NOMO-1 (cell line): Measurements from ENCODE around the gene RFPL3.
"Not testable (repeated sequence)": the region's sequence is repeated elsewhere in the genome, so short reads cannot be mapped to it uniquely, and the experiment has no call there.

Experiments
- DNase-seq, 2 experiments: peaks; one replicate each; lab custom pipeline; 2025; ENCODE audit not compliant: unreplicated experiment in 2 of 2; lab: John Stamatoyannopoulos, UW

Gene RFPL3

GRCh38 chr22:32329202-32329645 lies 28.4 kb upstream of the RFPL3 start:
- DNase-seq, result no peak

GRCh38 chr22:32331236-32331917 lies 26.3 kb upstream of the RFPL3 start:
- DNase-seq, result no peak

GRCh38 chr22:32331918-32332725 lies 25.5 kb upstream of the RFPL3 start:
- no peak for DNase-seq

- DNase-seq, result no peak
Observed at GRCh38 chr22:32333141-32333768, 24.4 kb upstream of the RFPL3 start.

DNA sequence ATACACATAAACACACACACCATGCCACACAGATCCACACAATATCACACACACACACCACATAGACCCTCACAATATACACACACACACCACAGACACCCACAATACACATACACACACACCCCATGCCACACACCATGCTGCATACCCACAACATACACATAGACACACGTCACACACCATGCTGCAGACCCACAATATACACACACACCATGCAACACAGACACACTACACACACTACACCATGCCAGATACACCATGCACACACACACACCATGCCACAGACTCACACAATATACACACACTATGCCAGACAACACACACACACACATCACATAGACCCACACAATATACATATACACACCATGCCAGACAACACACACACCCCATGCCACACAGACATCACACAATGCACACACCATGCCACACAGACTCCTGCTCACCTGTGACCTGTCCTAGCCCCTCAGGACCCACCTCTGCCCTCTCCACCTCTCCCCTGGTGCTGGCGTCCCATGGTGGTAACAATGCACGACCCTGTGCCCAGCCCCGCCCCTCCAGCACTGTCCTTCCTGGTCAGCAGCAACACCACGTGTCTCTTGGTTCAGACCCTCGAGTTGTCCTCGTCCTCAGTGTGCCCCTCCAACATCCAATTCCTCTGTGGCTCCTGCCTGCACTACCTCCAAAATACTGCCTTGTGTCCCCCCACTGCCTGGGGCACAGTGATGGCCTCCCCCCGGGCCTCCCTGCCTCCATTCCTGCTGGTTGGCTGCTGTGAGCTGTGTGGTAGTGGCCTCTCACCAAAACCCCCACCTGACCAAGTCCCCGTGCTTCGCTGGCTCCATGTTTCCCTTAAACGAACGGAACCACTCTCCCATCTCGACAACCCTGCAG lies 23.7 kb upstream of the RFPL3 start:
- no peak for DNase-seq

GRCh38 chr22:32334660-32335365 lies 22.9 kb upstream of the RFPL3 start:
- DNase-seq, result no peak

GRCh38 chr22:32335471-32335870 lies 22.2 kb upstream of the RFPL3 start:
- no peak for DNase-seq

DNA sequence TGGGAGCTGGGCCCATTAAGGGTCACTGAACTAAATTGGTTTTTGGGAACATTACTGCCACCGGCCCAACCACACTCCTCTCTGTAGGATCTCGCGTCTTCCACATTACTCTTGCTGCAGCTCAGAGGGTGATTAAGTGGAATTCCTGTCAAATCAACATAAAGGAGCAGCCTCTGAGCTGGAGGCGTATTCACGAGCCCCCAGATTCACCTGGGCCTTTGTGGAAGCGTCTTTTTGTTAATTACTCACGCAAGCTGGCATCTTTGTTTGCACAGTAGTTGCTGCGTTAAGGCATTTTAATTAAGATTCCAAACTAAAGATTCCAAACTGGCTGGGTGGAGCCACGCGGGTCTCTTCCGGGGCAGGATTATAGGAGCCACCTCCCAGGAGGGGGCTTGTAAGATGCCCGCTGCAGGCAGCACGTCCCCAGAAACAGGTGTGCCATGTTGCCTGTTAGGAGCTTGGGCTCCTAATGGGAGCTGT lies 21.5 kb upstream of the RFPL3 start:
- no peak for DNase-seq

DNA sequence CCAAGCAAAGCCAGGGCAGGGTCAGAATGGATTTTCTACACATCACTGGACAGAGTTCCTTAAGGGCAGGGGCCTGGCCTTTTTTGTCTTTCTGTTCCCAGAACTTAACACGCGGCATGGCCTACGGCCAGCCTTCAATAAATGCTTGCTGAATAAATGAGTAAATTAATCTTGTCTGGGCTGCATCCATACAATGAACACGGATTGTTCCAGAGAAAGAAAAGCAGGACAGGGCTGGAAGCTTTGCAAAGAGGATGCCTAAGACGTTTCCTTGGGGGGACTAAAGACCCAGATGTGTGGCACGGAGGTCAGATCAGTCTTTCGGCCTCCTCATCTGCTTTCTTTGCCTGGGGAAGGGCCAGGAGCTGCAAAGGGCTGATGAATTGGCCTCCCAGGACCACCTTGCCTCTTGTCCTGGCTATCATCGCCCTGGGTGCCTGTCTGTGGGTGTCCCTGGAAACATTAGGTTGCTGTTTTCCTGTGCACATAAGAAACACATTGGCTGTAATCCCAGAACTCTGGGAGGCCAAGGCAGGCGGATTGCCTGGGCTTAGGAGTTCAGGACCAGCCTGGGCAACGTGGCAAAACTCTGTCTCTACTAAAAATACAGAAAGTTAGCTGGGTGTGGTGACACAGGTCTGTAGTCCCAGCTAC lies 20.8 kb upstream of the RFPL3 start:
- DNase-seq, result no peak

DNA sequence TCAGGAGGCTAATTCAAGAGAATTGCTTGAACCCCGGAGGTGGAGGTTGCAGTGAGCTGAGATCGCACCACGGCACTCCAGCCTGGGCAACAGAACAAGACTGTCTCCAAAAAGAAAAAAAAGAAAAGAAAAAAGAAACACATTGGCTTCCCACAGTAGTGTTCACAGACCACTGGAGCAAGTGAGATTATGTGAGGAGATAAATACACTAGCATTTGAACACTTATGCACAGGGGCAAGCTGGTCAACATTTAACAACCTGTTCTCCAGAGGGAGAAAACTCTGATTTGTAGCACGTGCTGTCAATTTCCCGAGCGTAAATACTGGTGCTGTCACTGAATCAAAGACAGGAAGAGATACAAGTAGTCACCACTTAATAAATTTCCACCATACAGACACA lies 20.2 kb upstream of the RFPL3 start:
- not testable (repeated sequence) for DNase-seq

DNA sequence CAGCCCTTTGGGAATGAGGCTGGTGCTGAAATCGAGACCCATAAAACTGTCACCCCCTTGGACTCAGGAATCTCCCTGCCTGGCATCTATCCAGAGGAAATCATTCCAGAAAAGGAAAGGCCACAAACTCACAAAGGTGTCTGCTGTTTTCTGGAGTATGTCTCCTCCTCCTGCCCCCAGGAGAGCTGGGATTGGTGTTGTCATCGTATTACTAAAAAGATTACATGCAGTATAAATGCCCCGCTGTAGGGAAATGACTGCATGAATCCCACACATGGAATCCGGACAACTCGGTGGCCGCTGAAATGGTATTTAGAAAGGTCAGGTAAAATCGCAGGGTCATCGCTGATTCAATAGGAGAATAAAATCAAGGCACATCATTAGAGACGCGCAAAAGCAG lies 18.9 kb upstream of the RFPL3 start:
- no peak for DNase-seq

- no peak for DNase-seq
Observed at GRCh38 chr22:32339190-32340012, 18.3 kb upstream of the RFPL3 start.

DNA sequence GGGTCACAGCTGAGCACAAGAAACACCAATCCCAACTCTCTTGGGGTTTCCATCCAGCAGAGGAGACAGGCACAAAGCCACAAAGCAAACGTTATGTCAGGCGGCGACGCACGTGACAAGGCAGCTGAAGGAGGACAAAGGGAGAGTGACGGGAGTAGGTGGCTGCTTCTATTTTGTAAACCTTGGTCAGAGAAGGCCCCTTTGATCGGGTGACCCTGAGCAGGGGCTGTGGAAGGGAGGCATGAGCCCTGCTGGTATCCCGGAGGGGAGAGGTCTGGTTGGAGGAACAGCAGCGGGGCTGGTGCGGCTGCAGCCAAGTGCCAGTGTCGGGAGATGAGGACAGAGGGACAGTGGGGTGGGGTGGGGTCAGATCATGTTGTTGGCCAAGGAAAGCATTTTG lies 17.3 kb upstream of the RFPL3 start:
- DNase-seq, result no peak

DNA sequence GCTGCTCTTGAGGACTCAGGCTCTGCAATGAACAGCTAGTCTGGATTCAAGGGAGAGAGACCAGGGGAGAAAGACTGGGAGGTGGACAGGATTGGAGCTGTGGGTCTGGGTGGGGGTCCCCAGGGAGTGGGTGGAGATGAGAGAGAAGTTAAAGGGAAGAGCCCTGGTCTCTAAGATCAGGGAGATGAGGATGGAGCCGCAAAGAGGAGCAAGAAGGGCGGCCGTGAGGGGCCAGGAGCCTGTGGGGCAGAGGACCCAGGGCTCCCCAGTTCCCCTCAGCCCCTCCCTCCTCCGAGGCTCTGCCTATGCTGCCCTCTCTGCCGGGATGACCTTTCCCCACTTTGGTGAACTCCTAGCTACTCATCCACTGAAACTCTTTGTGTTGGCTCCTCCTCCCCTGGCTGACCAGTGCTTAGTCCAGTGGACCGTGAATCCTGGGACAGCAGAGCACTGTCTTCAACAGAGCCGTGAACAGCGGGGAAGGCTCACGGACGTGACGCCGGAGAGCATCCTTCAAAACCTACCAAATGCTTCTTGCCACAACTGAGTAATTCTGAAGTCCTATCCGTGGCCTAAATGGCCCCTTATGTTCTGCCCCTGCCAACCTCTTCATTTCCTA lies 16.4 kb upstream of the RFPL3 start:
- no peak for DNase-seq

DNA sequence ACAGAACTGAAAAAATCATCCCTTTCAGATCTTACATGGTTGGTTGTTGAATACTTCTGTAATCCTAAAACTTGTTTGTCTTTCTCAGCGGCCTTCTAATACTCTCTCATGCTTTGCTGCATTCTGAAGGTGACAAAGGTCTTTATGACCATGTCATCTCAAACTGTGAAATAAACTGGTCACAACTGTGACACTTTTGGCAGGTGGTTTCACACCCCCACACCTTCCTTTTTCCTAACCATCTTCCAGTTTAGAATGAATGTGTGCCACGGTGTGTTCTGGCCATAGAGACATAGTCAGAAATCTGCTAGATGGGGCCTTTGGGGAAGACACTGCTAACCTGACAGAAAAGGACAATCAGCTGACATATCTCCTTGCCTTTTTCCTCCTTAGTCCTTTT lies 14.7 kb upstream of the RFPL3 start:
- no peak for DNase-seq

- no peak for DNase-seq
Observed at GRCh38 chr22:32343941-32344340, 13.7 kb upstream of the RFPL3 start.

- no peak for DNase-seq
Observed at GRCh38 chr22:32348031-32348611, 9.5 kb upstream of the RFPL3 start.

GRCh38 chr22:32351875-32352274 lies 5.8 kb upstream of the RFPL3 start:
- not testable (repeated sequence) for DNase-seq
